GM10266 (cell line): ENCODE data around the gene R3HDM2.

Experiments used
- DNase-seq: peaks from one replicate; pipeline ENCODE4 v3.0.0; 2012; ENCODE audit errors: extremely low spot score
- TF ChIP-seq, protein P1 (sequence below): IDR thresholded peaks from 2 replicates; pipeline ENCODE4 v1.5.1; 2012; ENCODE audit warnings: mild to moderate bottlenecking, low read depth; ENCODE audit not compliant: control insufficient read depth, insufficient read depth; ENCODE audit errors: missing control alignments

Gene R3HDM2

DNA sequence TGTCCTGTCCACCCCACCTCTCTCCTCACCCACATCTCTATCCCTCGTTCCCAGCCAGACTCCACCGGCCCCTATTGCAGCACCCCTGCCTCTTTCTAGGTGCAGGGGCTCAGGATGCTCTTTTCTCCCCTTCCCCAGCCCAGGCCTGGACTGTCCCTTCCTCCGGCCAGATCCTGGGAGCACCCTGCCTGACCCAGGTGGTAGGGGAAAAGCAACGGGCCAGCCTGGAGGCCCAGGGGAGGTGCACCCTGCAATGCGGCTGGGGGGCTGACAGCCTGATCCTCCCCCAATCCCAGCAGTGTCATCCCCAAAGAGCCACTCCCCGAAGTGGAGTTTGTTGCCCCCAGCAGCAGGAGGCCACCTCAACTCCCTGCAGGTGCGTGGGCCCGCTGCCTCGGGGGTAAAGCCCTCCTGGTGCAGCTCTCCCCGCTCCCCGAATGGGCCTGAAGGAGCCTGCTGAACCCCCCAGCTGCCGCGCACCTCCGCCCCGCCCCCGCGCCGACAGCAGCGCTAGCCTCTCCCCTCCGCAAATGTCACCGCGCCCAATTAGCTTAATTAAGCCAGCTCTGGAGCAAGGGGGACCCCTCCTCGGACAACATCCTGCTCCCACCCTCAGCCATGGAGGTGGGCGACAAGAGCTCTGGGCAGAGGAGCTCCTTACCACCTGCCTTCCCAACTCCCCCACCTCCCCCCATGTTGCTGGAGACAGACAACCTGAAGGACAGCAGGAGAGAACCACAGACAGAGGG is 209.5 kb downstream of the R3HDM2 start:
- DNase-seq, result no peak
- TF ChIP-seq, protein P1, sequence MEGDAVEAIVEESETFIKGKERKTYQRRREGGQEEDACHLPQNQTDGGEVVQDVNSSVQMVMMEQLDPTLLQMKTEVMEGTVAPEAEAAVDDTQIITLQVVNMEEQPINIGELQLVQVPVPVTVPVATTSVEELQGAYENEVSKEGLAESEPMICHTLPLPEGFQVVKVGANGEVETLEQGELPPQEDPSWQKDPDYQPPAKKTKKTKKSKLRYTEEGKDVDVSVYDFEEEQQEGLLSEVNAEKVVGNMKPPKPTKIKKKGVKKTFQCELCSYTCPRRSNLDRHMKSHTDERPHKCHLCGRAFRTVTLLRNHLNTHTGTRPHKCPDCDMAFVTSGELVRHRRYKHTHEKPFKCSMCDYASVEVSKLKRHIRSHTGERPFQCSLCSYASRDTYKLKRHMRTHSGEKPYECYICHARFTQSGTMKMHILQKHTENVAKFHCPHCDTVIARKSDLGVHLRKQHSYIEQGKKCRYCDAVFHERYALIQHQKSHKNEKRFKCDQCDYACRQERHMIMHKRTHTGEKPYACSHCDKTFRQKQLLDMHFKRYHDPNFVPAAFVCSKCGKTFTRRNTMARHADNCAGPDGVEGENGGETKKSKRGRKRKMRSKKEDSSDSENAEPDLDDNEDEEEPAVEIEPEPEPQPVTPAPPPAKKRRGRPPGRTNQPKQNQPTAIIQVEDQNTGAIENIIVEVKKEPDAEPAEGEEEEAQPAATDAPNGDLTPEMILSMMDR, result no peak

GRCh38 chr12:57220770-57221168 is 210.1 kb downstream of the R3HDM2 start:
- TF ChIP-seq, protein P1, result no peak
- no peak for DNase-seq

DNA sequence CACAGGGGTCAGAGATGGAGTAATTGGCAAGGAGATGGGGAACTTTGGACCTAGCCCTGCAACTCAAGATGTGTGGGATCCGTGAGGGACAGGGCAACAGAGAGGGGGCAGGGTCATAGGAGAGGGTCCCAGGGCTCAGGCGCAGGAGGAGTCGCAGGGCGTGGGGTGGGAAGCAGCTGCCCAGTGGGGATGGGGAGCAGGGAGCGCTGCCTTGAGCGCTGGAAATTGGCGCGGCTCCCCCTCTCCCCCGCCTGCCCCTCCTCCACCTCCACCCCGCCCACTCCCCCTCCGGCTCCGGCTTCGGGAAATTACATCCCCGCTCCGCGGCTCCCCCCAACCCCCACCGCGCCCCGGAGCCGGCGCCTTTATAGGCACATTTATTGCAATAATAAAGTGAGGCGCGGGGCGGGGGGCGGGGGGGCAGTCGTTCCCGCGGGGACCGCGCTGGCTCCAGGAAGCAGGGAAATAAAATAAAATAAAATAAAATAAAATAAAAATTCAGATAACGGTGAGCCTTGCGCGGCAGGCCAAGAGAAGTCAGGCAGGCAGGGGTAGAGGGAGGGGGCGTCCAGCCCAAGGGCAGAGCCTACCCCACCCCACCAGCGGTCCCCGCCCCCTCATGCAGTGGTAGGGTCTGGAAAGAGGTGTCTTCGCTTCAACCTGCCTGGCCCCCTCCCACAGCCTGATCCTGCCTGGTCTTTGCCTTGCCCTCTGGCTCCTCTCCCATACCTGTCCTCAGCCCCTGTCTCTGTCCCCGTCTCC is 210.7 kb downstream of the R3HDM2 start:
- no peak for DNase-seq

GRCh38 chr12:57219205-57219992 is 211.4 kb downstream of the R3HDM2 start:
- DNase-seq, result no peak
- TF ChIP-seq, protein P1, result no peak

More for the DNA sequence above, 210.7 kb downstream of the R3HDM2 start:
- TF ChIP-seq, protein P1, result no peak

DNA sequence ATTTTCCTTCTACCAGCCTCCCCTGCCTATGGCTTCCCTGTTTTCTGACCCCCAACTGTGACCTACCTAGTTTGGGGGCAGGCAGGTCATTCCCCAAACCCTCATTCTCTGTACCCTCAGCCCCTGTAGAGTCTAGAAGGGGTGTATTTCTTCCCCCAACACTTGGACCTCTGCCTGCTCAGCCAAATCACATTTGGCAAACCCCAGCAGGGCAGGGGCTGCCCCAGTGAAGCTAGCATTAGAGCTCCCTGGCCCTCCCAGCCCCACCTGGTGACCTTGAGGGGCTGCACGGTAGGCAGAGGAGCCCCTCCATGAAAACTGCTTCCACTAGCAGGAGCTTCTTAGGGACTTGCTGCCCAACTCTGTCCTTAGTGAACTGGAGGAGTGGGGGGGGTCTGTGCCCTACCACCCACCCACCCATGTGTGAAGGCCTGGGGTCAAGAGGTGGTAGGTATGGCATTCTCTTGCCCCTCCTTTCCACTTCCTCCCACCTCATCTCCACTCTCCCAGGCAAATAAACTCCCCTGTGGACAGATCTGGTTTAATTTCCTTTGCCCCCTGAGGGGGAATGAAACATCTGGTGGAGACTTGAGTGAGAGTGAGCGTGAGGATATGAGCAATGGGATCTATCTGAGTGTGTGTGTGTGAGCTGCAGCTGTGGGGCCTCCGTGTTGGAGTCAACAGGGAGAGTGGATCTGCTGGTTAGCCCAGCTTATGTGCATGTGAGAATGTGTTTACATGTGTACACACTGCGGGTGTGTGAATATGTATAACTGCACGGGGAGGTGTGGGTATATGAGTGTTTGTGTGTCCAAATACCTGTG is 212.6 kb downstream of the R3HDM2 start:
- no peak for DNase-seq
- TF ChIP-seq, protein P1, result no peak

GRCh38 chr12:57216921-57217879 is 213.6 kb downstream of the R3HDM2 start:
- DNase-seq, result no peak

More at GRCh38 chr12:57216921-57217879, 213.6 kb downstream of the R3HDM2 start:
- TF ChIP-seq, protein P1, result no peak
